Endothelial cell of umbilical vein (primary cell): Measurements from ENCODE around the gene PMAIP1. TPM values are rescaled to one million over a fixed set of nuclear protein-coding genes. Genes with fewer than 3 reads are reported as not detected.

Experiments
- BruUV-seq: library from RNA; stranded (reverse); fragments of 400-500 nt; replicated peaks from 2 replicates; lab custom pipeline; 2021; lab: Mats Ljungman, UMichigan
- CTCF ChIA-PET: fragments of 300-600, 350-600 bp; sonication (Branson Sonifier 250); formaldehyde crosslinking; loops from one replicate; lab custom pipeline; 2021; ENCODE audit warnings: antibody characterized with exemption, inconsistent platforms; lab: Charles Lee
- POLR2A ChIA-PET: fragments of 300-600, 350-600 bp; sonication (Branson Sonifier 250); formaldehyde crosslinking; loops from one replicate; lab custom pipeline; 2021; ENCODE audit warnings: antibody characterized with exemption, inconsistent platforms; lab: Charles Lee
- DNase-seq: peaks from one replicate; pipeline ENCODE4 v3.0.0-alpha.2; 2011; ENCODE audit warnings: low read depth, low spot score
- FAIRE-seq: peaks from 2 replicates; lab custom pipeline; 2011; peaks lifted over from hg19 to GRCh38; lab: Jason Lieb, UNC
- H2AFZ ChIP-seq: 2 replicates; pipeline ENCODE4 v1.6.0; 2012; ENCODE audit warnings: low read depth, low read length, control low read depth, inconsistent platforms
- H3K27ac ChIP-seq: 2 replicates; pipeline ENCODE4 v1.5.1; 2011; ENCODE audit warnings: low read depth, mild to moderate bottlenecking, control low read depth, low read length, moderate library complexity; ENCODE audit not compliant: insufficient read depth
- H3K27me3 ChIP-seq, 2 experiments: 2 replicates each; pipeline versions ENCODE4 v1.6.0 to v1.6.1; 2011; ENCODE audit warnings: low read length in 2 of 2, mixed read lengths in 1 of 2; ENCODE audit not compliant: control insufficient read depth in 2 of 2, insufficient read depth in 2 of 2
- H3K36me3 ChIP-seq, 2 experiments: 2 replicates in 1 of 2; 3 replicates in 1 of 2; pipeline ENCODE4 v1.5.1; 2011; ENCODE audit warnings: low read length in 2 of 2, mild to moderate bottlenecking in 1 of 2, moderate library complexity in 1 of 2; ENCODE audit not compliant: control insufficient read depth in 2 of 2, insufficient read depth in 2 of 2; ENCODE audit errors: extremely low read depth in 1 of 2
- H3K4me1 ChIP-seq: 3 replicates; pipeline ENCODE4 v1.5.1; 2011; ENCODE audit warnings: mild to moderate bottlenecking, low read length; ENCODE audit not compliant: control insufficient read depth, insufficient read depth; ENCODE audit errors: extremely low read depth
- H3K4me2 ChIP-seq: 2 replicates; pipeline ENCODE4 v1.6.1; 2011; ENCODE audit warnings: low read length, control low read depth, mixed read lengths; ENCODE audit not compliant: insufficient read depth
- H3K4me3 ChIP-seq, 3 experiments: fragments of 200-600 bp in 1 of 3; sonication (generic), shearing (Covaris generic) in 1 of 3; replicated peaks in 1 of 3; 2 replicates each; pipeline ENCODE4 v1.5.1; 2011 to 2016; ENCODE audit warnings: control low read depth in 3 of 3, low read length in 3 of 3, mild to moderate bottlenecking in 2 of 3, inconsistent platforms in 1 of 3, low read depth in 1 of 3, moderate library complexity in 1 of 3; ENCODE audit not compliant: insufficient read depth in 1 of 3
- H3K79me2 ChIP-seq: 2 replicates; pipeline ENCODE4 v1.6.0; 2012; ENCODE audit warnings: low read length, inconsistent platforms; ENCODE audit not compliant: control insufficient read depth, insufficient read depth
- H3K9ac ChIP-seq: replicated peaks from 2 replicates; pipeline ENCODE3; 2011; ENCODE audit warnings: low read length, control low read depth; ENCODE audit not compliant: insufficient read depth; ENCODE audit errors: extremely low read depth
- H3K9me1 ChIP-seq: replicated peaks from 3 replicates; pipeline ENCODE4 v1.6.0; 2011; ENCODE audit warnings: mild to moderate bottlenecking, low read length; ENCODE audit not compliant: control insufficient read depth, insufficient read depth; ENCODE audit errors: extremely low read depth
- H3K9me3 ChIP-seq: replicated peaks from 2 replicates; pipeline ENCODE4 v1.5.1; 2012; ENCODE audit warnings: low read length, inconsistent platforms; ENCODE audit not compliant: control insufficient read depth, insufficient read depth
- H4K20me1 ChIP-seq: replicated peaks from 2 replicates; pipeline ENCODE3; 2011; ENCODE audit warnings: mild to moderate bottlenecking, low read length; ENCODE audit not compliant: control insufficient read depth, insufficient read depth; ENCODE audit errors: extremely low read depth
- EZH2 ChIP-seq: IDR thresholded peaks from 2 replicates; pipeline ENCODE4 v1.6.1; 2012; ENCODE audit warnings: borderline replicate concordance, low read depth, mild to moderate bottlenecking, moderate library complexity, low read length, inconsistent platforms; ENCODE audit not compliant: severe bottlenecking
- FOS ChIP-seq: IDR thresholded peaks from 2 replicates; pipeline ENCODE4 v1.6.1; 2011; ENCODE audit warnings: mild to moderate bottlenecking, low read length, moderate library complexity, borderline replicate concordance; ENCODE audit not compliant: insufficient read depth
- GATA2 ChIP-seq: IDR thresholded peaks from 2 replicates; pipeline ENCODE4 v1.7.0; 2011; ENCODE audit warnings: low read depth, mild to moderate bottlenecking, moderate library complexity, mixed read lengths, low read length; ENCODE audit not compliant: insufficient read length, insufficient read depth
- JUN ChIP-seq: IDR thresholded peaks from 2 replicates; pipeline ENCODE4 v1.6.1; 2011; ENCODE audit warnings: borderline replicate concordance, low read depth; ENCODE audit not compliant: insufficient read length, insufficient read depth
- MYC ChIP-seq: IDR thresholded peaks from one replicate; pipeline ENCODE4 v1.6.1; 2011; ENCODE audit warnings: mild to moderate bottlenecking, low read depth, low read length
- POLR2A ChIP-seq: IDR thresholded peaks from 2 replicates; pipeline ENCODE4 v1.6.1; 2012; ENCODE audit warnings: low read depth, mild to moderate bottlenecking, control low read depth, low read length
- POLR2AphosphoS5 ChIP-seq: IDR thresholded peaks from 2 replicates; pipeline ENCODE4 v1.6.1; 2012; ENCODE audit warnings: low read depth, mild to moderate bottlenecking, control low read depth, low read length, moderate library complexity; ENCODE audit not compliant: insufficient read depth
- dilution Hi-C: fragments of 300-500 bp; cut with MboI; formaldehyde crosslinking; loops from one replicate; pipeline ENCODE4 v1.15.0; 2019; ENCODE audit warnings: low sequenced_read_pairs; ENCODE audit not compliant: extremely low pct_ligation_motif_present
- intact Hi-C: fragments of 100-400 bp; cut with micrococcal nuclease; formaldehyde crosslinking; loops from one replicate; pipeline ENCODE4 v1.10.0; 2022
- polyA plus RNA-seq, 4 experiments: library from polyadenylated mRNA; depleted of rRNA in 3 of 4; stranded (reverse) in 3 of 4; unstranded in 1 of 4; fragments of >200 nt; gene quantifications; 2 replicates each; pipeline versions ENCODE4 v1.2.1 to v1.2.3, GENCODE V29; 2011 to 2012; ENCODE audit warnings: missing spikeins in 1 of 4
- total RNA-seq: library from RNA; stranded (reverse); gene quantifications from 2 replicates; pipeline ENCODE4 v1.2.3, GENCODE V29; 2021
- TF ChIP-seq, protein P1 (sequence below), 2 donors: IDR thresholded peaks; 1 replicate in 1 of 2; 2 replicates in 1 of 2; pipeline ENCODE4 v1.5.1; 2011; ENCODE audit warnings: low read length in 2 of 2, mild to moderate bottlenecking in 2 of 2, moderate library complexity in 2 of 2, control low read depth in 1 of 2, inconsistent platforms in 1 of 2, low read depth in 1 of 2; ENCODE audit not compliant: insufficient read depth in 1 of 2; ENCODE audit errors: extremely low read depth in 1 of 2
- TF ChIP-seq, protein P2 (sequence below): IDR thresholded peaks from 2 replicates; pipeline ENCODE4 v1.6.1; 2011; ENCODE audit not compliant: insufficient read depth, insufficient read length

Gene PMAIP1
- total and polyA plus RNA-seq, 2 donors (not counting 3 experiments of a cell fraction or from before 2014, with no cell fraction given) = 7.6 to 11.9 TPM

DNA sequence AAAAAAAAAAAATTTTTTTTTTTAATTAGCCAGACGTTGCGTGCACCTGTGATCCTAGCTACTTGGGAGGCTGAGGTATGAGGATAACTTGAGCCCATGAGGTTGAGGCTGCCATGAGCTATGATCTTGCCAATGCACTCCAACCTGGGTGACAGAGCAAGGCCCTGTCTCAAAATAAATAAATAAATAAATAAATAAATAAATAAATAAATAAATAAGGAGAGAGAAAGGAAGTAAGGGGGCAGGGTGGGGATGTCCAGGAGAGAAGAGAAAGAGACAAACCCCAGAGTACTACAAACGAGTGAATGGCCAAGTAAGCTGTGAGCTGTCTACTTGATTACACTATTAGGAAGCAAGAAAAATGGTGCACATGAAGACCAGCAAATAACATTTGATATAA lies 7.7 kb upstream of the PMAIP1 start:
- dilution Hi-C loops (no loop called here), intact Hi-C loops (no loop called here)
- DNase-seq (no peak), FAIRE-seq (no peak)
- Histone ChIP-seq H3K9me1 (no peaks in the 10 kb centered on the region), H3K36me3 (no peaks in the 10 kb centered on the region), H4K20me1 (no peaks in the 10 kb centered on the region), H3K27ac (no peak overlapping the region), H3K27me3 (no peaks in the 10 kb centered on the region), H3K9ac (no peak overlapping the region), H3K4me1 (no peaks in the 10 kb centered on the region), H3K4me2 (no peak overlapping the region), H3K4me3 (no peak overlapping the region), H2AFZ (no peak overlapping the region), H3K79me2 (no peaks in the 10 kb centered on the region), H3K9me3 (no peaks in the 10 kb centered on the region)
- BruUV-seq = no TSS peak
- ChIA-PET CTCF (interaction anchor here (0.9 kb wide), 1 partner anchor 9 kb away, joined by 3 read pairs; no protein-coding TSS in a partner anchor), POLR2A (interaction anchor here (1.1 kb wide), 1 partner anchor 10 kb away, joined by 3 read pairs; no protein-coding TSS in a partner anchor)
- no peak for TF ChIP-seq JUN

DNA sequence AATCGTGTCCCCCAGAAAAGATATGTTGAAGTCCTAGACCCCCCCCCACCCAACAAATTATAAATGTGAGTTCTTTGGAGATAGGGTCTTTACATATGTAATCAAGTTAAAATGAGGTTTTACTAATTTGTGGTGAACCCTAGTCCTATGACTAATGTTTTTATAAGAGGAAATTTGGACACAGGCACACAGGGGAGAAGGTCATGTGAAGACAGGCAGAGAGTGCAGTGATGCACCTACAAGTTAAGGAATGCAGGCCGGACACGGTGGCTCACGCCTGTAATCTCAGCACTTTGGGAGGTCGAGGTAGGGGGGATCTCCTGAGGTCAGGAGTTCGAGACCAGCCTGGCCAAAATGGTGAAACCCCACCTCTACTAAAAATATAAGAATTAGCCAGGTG lies 5.8 kb upstream of the PMAIP1 start:
- BruUV-seq = no TSS peak
- H4K20me1 ChIP-seq = no peaks in the 10 kb centered on the region
- TF ChIP-seq, protein P1, sequence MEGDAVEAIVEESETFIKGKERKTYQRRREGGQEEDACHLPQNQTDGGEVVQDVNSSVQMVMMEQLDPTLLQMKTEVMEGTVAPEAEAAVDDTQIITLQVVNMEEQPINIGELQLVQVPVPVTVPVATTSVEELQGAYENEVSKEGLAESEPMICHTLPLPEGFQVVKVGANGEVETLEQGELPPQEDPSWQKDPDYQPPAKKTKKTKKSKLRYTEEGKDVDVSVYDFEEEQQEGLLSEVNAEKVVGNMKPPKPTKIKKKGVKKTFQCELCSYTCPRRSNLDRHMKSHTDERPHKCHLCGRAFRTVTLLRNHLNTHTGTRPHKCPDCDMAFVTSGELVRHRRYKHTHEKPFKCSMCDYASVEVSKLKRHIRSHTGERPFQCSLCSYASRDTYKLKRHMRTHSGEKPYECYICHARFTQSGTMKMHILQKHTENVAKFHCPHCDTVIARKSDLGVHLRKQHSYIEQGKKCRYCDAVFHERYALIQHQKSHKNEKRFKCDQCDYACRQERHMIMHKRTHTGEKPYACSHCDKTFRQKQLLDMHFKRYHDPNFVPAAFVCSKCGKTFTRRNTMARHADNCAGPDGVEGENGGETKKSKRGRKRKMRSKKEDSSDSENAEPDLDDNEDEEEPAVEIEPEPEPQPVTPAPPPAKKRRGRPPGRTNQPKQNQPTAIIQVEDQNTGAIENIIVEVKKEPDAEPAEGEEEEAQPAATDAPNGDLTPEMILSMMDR (IDR thresholded peaks at IDR 0.05; ENCODE audit: extremely low read depth in 1 of 2, insufficient read depth in 1 of 2, low read depth in 1 of 2, low read length in 2 of 2) = no peak
- no peak for TF ChIP-seq POLR2AphosphoS5
- TF ChIP-seq GATA2 = no peak
- no peak for TF ChIP-seq POLR2A
- TF ChIP-seq, protein P2, sequence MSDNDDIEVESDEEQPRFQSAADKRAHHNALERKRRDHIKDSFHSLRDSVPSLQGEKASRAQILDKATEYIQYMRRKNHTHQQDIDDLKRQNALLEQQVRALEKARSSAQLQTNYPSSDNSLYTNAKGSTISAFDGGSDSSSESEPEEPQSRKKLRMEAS = no peak
- no peak for TF ChIP-seq FOS
- no peak for TF ChIP-seq EZH2
- no peak for TF ChIP-seq MYC
- TF ChIP-seq JUN = no peak
- H3K27me3 ChIP-seq = peaks cover 1 to 9% of the 10 kb centered on the region in 2 experiments
- H3K79me2 ChIP-seq = no peaks in the 10 kb centered on the region
- POLR2A ChIA-PET = no interaction called here
- no peak overlapping the region for H3K27ac ChIP-seq
- no peak overlapping the region for H3K4me2 ChIP-seq
- no peaks in the 10 kb centered on the region for H3K9me1 ChIP-seq
- DNase-seq (no peak), FAIRE-seq (no peak)
- H3K36me3 ChIP-seq = no peaks in the 10 kb centered on the region
- dilution Hi-C loops = no loop called here
- H3K9ac ChIP-seq = no peak overlapping the region
- no peak overlapping the region for H2AFZ ChIP-seq
- intact Hi-C loops = no loop called here
- no peaks in the 10 kb centered on the region for H3K9me3 ChIP-seq
- peaks cover 1% of the 10 kb centered on the region for H3K4me1 ChIP-seq
- CTCF ChIA-PET = no interaction called here
- H3K4me3 ChIP-seq = no peak overlapping the region
